ENCODE results near the gene CFAP73. TPM values are rescaled to one million over a fixed set of nuclear protein-coding genes. Genes with fewer than 3 reads are reported as not detected.

The CFAP73 gene
- total RNA-seq, 1 donor from 2014 or later: not detected

- no peak for DNase-seq (ENCODE audit: low spot score)
- no peak overlapping the region for H3K4me3 ChIP-seq
- H3K9ac ChIP-seq: no peak overlapping the region
- H3K4me2 ChIP-seq: no peak overlapping the region
- no peaks in the 10 kb centered on the region for H3K4me1 ChIP-seq
- no peaks in the 10 kb centered on the region for H3K9me3 ChIP-seq (ENCODE audit: low read depth)
- Mint-ChIP-seq H3K27me3 (ENCODE audit: insufficient read depth, low read depth) (peaks cover 28% of the 10 kb centered on the region), H3K27ac (no peak overlapping the region), H3K36me3 (no peaks in the 10 kb centered on the region), H3K4me3 (no peak overlapping the region), H3K4me1 (no peaks in the 10 kb centered on the region), H3K9me3 (no peaks in the 10 kb centered on the region)
- TF ChIP-seq EZH2phosphoT487 (IDR thresholded peaks at IDR 0.05): no peak
- peaks cover 13% of the 10 kb centered on the region for H3K27me3 ChIP-seq
- H3K79me2 ChIP-seq (ENCODE audit: low read depth): no peaks in the 10 kb centered on the region
- no peaks in the 10 kb centered on the region for H3K36me3 ChIP-seq
- no peak overlapping the region for H2AFZ ChIP-seq (replicated peaks)
- no peaks in the 10 kb centered on the region for H3F3A ChIP-seq (ENCODE audit: low read depth)
- H3K27ac ChIP-seq: no peak overlapping the region
- H4K20me1 ChIP-seq (ENCODE audit: low read depth): no peaks in the 10 kb centered on the region
Measured at GRCh38 chr12:113105606-113106271, 43.8 kb upstream of the CFAP73 start.

GRCh38 chr12:113106361-113106760 is 43.2 kb upstream of the CFAP73 start:
- no peaks in the 10 kb centered on the region for H3K79me2 ChIP-seq (ENCODE audit: low read depth)
- no peaks in the 10 kb centered on the region for H3F3A ChIP-seq (ENCODE audit: low read depth)
- H2AFZ ChIP-seq (replicated peaks): no peak overlapping the region
- no peak overlapping the region for H3K4me2 ChIP-seq
- Mint-ChIP-seq H3K9me3 (no peaks in the 10 kb centered on the region), H3K27me3 (ENCODE audit: insufficient read depth, low read depth) (peaks cover 28% of the 10 kb centered on the region), H3K36me3 (no peaks in the 10 kb centered on the region), H3K4me1 (no peaks in the 10 kb centered on the region), H3K27ac (no peak overlapping the region), H3K4me3 (no peak overlapping the region)
- no peaks in the 10 kb centered on the region for H3K4me1 ChIP-seq
- no peaks in the 10 kb centered on the region for H4K20me1 ChIP-seq (ENCODE audit: low read depth)
- H3K4me3 ChIP-seq: no peak overlapping the region
- no peak for TF ChIP-seq EZH2 (IDR thresholded peaks at IDR 0.05)
- TF ChIP-seq CTCF (IDR thresholded peaks at IDR 0.05): no peak
- TF ChIP-seq EZH2phosphoT487 (IDR thresholded peaks at IDR 0.05): no peak
- H3K9me3 ChIP-seq (ENCODE audit: low read depth): no peaks in the 10 kb centered on the region
- H3K27ac ChIP-seq: no peak overlapping the region
- H3K9ac ChIP-seq: no peak overlapping the region
- DNase-seq (ENCODE audit: low spot score): no peak
- no peaks in the 10 kb centered on the region for H3K36me3 ChIP-seq
- H3K27me3 ChIP-seq: peaks cover 13% of the 10 kb centered on the region

GRCh38 chr12:113108308-113108707 is 41.2 kb upstream of the CFAP73 start:
- TF ChIP-seq CTCF (IDR thresholded peaks at IDR 0.05): no peak
- TF ChIP-seq EZH2 (IDR thresholded peaks at IDR 0.05): no peak
- TF ChIP-seq EZH2phosphoT487 (IDR thresholded peaks at IDR 0.05): no peak

GRCh38 chr12:113109360-113109759 is 40.2 kb upstream of the CFAP73 start:
- TF ChIP-seq CTCF (IDR thresholded peaks at IDR 0.05) (no peak), EZH2 (IDR thresholded peaks at IDR 0.05) (no peak), EZH2phosphoT487 (IDR thresholded peaks at IDR 0.05) (no peak)
- H3K27ac Mint-ChIP-seq: no peak overlapping the region
- Histone ChIP-seq H3K4me1 (no peaks in the 10 kb centered on the region), H3K27ac (no peak overlapping the region), H2AFZ (replicated peaks) (no peak overlapping the region), H3K79me2 (ENCODE audit: low read depth) (no peaks in the 10 kb centered on the region), H3K4me3 (no peak overlapping the region), H3K9me3 (ENCODE audit: low read depth) (no peaks in the 10 kb centered on the region), H3K27me3 (peaks cover 8% of the 10 kb centered on the region), H3K36me3 (no peaks in the 10 kb centered on the region), H3K9ac (no peak overlapping the region), H3K4me2 (no peak overlapping the region), H4K20me1 (ENCODE audit: low read depth) (no peaks in the 10 kb centered on the region), H3F3A (ENCODE audit: low read depth) (no peaks in the 10 kb centered on the region)
- H3K4me1 Mint-ChIP-seq: peaks cover 7% of the 10 kb centered on the region
- no peaks in the 10 kb centered on the region for H3K9me3 Mint-ChIP-seq
- H3K36me3 Mint-ChIP-seq: no peaks in the 10 kb centered on the region
- peaks cover 24% of the 10 kb centered on the region for H3K27me3 Mint-ChIP-seq (ENCODE audit: insufficient read depth, low read depth)
- H3K4me3 Mint-ChIP-seq: no peak overlapping the region
- DNase-seq (ENCODE audit: low spot score): no peak

More at GRCh38 chr12:113108308-113108707, 41.2 kb upstream of the CFAP73 start:
- H3F3A ChIP-seq (ENCODE audit: low read depth): no peaks in the 10 kb centered on the region
- H3K4me1 ChIP-seq: no peaks in the 10 kb centered on the region
- H2AFZ ChIP-seq (replicated peaks): no peak overlapping the region
- Mint-ChIP-seq H3K4me1 (peaks cover 7% of the 10 kb centered on the region), H3K27ac (no peak overlapping the region), H3K27me3 (ENCODE audit: insufficient read depth, low read depth) (peaks cover 29% of the 10 kb centered on the region), H3K9me3 (no peaks in the 10 kb centered on the region), H3K4me3 (no peak overlapping the region), H3K36me3 (no peaks in the 10 kb centered on the region)
- H3K27ac ChIP-seq: no peak overlapping the region
- H3K9me3 ChIP-seq (ENCODE audit: low read depth): no peaks in the 10 kb centered on the region
- H4K20me1 ChIP-seq (ENCODE audit: low read depth): no peaks in the 10 kb centered on the region
- H3K79me2 ChIP-seq (ENCODE audit: low read depth): no peaks in the 10 kb centered on the region
- DNase-seq (ENCODE audit: low spot score): no peak
- no peak overlapping the region for H3K4me2 ChIP-seq
- no peaks in the 10 kb centered on the region for H3K36me3 ChIP-seq
- H3K27me3 ChIP-seq: peaks cover 13% of the 10 kb centered on the region
- no peak overlapping the region for H3K9ac ChIP-seq
- no peak overlapping the region for H3K4me3 ChIP-seq
